PC-3 (cell line): Measurements from ENCODE around the gene ARHGAP4.

Experiments
- CTCF ChIP-seq: fragments of 300-600 bp; sonication (generic); conservative IDR thresholded peaks from 2 replicates; pipeline ENCODE4 v1.5.1; 2017; ENCODE audit warnings: antibody characterized with exemption, low read depth, mild to moderate bottlenecking, low read length
- EZH2 ChIP-seq: fragments of 300-600 bp; sonication (generic); IDR thresholded peaks from one replicate; pipeline ENCODE4 v1.6.1; 2017; ENCODE audit warnings: antibody characterized with exemption, mild to moderate bottlenecking, low read length; ENCODE audit not compliant: unreplicated experiment

GRCh38 chrX:153926552-153926857 is 441 bp upstream of the ARHGAP4 start:
- TF ChIP-seq CTCF (no peak), EZH2 (no peak)
